HG03159 (cell line): ENCODE measurements around the gene NPFFR1.

Experiments used
- ATAC-seq: cut with Tn5 transposase; IDR thresholded peaks from one replicate; pipeline ENCODE4 v1.9.1; 2021; ENCODE audit warnings: mild to moderate bottlenecking, moderate library complexity; ENCODE audit not compliant: unreplicated experiment

Gene NPFFR1

DNA sequence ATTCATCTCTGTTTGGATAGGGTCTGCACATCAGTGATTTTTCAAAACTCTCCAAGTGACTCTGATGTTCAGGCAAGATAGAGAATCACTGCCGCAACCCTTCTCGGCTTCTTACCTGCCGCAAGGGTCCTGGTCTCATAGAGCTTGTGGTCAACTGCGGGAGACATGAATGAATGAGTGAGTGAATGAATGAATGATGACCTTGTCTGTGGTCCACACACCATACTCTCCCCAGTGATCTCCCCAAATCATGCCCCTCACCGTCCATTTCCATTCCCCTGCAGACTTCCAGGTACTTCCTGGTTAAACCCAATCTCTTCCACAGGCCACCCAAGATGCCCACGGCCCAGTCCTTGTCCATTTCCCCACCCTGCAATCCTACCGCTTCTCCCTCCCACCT is 5.9 kb upstream of the NPFFR1 start:
- no peak for ATAC-seq

- ATAC-seq, result no peak
Measured at GRCh38 chr10:70286616-70287015, 2.8 kb upstream of the NPFFR1 start.

DNA sequence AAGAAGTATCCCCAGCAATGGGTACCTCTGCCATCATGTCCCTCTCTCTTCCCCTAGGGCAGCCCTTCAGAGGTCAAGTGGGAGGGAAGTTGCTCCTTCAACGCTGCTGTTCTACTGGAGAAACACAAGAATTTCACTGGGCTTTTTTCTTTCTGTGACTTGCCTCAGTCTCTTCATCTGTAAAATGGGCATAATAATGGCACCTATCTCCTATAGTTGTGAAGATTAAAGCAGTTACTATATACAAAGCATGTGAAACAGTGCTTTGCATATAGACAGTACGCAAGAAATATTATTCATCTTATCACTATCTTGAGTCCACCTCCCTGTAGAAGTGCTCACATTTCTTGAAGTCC is 1.6 kb upstream of the NPFFR1 start:
- no peak for ATAC-seq

GRCh38 chr10:70284542-70285475 is 1.0 kb upstream of the NPFFR1 start:
- ATAC-seq, result no peak

GRCh38 chr10:70283071-70283444 is 746 bp downstream of the NPFFR1 start:
- no peak for ATAC-seq

- no peak for ATAC-seq
Measured at GRCh38 chr10:70281609-70282008, 2.2 kb downstream of the NPFFR1 start.

GRCh38 chr10:70280099-70280498 is 3.7 kb downstream of the NPFFR1 start:
- ATAC-seq, result no peak

DNA sequence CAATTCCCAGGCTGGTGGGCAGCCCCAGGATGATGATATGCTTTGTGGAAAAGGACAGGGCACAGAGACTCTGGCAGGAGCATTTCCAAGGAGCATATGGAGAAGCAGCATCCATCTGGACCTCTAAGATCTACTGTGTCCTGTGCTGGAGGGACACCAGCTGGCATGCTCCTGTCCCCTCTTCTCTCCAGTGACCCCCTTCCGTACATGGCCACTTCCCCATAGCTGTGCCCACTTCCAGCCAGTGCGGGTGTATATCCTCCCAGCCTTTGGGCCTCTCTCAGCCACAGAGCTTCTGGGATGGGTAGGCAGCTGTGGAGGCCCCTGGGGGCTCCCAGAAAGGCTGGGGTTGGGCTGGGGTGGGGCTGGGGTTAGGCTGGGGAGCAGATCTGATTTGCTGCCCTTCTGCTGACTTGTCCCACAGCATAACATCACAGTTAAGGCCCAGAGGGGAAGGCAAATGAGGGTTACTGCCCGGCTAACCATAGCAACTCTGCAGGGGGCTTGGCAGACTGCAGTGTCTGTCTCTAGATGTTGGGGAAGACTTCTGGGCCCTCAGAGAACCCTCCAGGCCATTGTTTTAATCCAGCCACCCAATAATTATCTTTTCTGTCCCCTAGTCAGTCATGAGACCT is 6.3 kb downstream of the NPFFR1 start:
- ATAC-seq, result no peak

DNA sequence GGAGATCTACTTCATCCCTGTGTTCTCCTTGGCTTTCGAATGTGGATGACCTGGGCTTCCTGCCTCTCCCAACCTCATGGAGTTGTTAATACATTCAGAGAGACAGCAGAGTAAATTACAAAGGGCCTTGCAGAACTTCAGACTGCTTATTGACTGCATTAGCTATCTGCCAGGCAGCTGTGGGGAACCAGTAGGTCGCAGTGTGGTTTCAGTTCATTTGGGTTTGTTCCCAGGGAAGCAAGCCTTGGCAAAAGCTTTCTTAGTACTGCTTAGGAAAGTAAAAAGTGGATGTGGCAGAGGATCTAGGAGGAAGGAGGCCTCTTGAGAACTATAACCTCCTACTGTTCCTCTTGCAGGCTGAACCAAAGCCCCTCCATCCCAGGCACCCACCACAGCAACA is 9.2 kb downstream of the NPFFR1 start:
- ATAC-seq, result no peak

- ATAC-seq, result no peak
Measured at GRCh38 chr10:70272925-70273316, 10.9 kb downstream of the NPFFR1 start.

GRCh38 chr10:70271996-70272924 is 11.5 kb downstream of the NPFFR1 start:
- ATAC-seq, result no peak

GRCh38 chr10:70270952-70271351 is 12.9 kb downstream of the NPFFR1 start:
- no peak for ATAC-seq

DNA sequence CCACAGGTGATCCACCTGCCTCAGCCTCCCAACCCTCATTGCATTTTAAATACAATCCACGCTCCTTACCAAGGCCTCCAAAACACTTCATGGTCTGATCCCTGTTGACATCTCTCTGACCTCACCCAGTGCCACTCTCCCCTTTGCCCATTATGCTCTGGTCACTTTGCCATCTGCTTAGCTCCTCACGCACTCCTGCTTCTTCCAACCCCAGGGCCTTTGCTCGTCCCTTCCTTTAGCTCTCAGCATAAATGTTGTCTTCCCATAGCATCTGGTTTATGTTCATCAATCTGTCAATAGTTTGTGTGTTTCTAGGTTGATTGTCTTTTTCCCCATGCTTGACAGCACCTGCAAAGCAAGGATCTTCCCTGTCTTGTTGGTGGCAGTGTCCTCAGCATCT is 14.1 kb downstream of the NPFFR1 start:
- no peak for ATAC-seq

DNA sequence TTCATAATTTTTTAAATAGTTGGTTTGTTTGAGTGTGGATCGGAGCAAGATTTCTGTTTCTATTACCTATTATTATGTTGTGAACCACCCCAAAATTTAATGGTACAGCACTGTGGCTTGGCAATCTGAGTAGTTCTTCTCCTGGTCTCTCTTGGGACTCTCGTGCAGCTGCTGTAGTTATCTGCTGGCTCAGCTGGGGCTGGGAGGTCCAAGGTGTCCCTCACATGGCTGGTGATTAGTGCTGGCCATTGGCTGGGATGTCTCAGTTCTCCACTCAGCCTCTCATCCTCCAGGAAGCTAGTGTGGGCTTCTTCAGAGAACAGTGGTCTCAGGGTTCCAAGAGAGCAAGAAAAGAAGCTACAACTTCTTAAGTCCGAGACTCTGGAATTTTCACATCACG is 15.4 kb downstream of the NPFFR1 start:
- no peak for ATAC-seq

DNA sequence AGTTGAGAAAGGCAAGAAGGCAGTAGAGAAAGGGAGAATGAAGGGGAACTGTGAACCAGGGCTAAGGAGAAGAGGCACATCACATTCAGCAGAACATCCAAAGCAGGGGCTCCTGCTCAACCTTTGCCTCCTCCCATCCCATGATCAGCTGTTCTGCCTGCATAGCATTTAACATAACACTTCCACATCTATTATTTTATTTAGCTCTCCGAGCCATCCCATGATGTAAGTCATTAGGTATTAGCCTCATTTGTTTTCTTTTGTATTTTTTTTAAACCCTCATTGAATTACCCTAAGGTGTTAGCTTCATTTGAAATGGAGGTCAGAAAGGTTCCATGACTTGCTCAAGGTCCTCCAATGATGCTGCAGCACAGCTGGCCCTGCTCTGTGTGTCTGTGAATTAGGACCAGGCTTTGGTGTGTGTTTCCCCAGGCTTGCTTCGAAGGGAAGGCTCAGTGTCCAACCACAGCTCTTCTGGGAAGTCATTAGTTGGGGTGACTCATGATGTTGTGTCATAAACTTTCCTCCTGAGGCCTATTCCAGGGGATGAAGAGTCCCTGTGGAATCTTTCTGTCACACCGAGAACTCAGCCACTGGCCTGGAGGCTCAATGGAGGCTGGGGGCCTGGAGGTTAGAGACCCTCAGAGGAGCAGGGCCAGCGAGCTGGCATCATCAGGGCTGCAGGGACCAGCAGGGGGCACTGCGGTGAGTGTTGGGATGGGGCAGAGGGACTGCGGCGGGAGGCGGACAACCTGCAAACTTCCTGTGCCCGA is 16.5 kb downstream of the NPFFR1 start:
- no peak for ATAC-seq

DNA sequence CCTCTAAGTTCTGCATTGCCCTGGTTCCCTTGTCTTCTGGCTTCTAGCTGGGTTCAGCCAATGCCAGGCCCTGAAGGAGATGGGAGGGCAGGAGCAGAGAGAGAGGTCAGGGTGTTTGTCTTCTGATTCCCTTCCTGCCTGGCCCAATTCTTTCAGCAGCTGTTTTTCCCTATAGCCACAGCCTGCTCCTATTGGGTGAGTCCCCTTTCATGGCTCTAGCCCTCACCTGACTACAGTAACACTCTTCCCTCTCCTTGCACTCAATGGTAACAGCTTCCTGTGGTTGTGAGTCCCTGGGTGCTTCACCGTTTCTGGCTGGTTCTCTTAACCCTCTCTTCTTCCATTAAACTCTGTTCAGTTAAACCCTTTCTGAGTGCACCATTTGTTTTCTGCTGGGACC is 17.1 kb downstream of the NPFFR1 start:
- no peak for ATAC-seq

GRCh38 chr10:70266056-70266455 is 17.7 kb downstream of the NPFFR1 start:
- no peak for ATAC-seq

GRCh38 chr10:70265032-70265689 is 18.6 kb downstream of the NPFFR1 start:
- ATAC-seq, result no peak

GRCh38 chr10:70260734-70261133 is 23.1 kb downstream of the NPFFR1 start:
- ATAC-seq, result no peak

- ATAC-seq, result no peak
Measured at GRCh38 chr10:70260259-70260658, 23.5 kb downstream of the NPFFR1 start.
